HG03432 (cell line): ENCODE measurements around the gene PRIMPOL.
"Not testable (repeated sequence)": the region's sequence is repeated elsewhere in the genome, so short reads cannot be mapped to it uniquely, and the experiment has no call there.

Experiments
- ATAC-seq: cut with Tn5 transposase; IDR thresholded peaks from one replicate; pipeline ENCODE4 v1.9.1; 2021; ENCODE audit warnings: mild to moderate bottlenecking, moderate library complexity; ENCODE audit not compliant: unreplicated experiment

PRIMPOL gene

GRCh38 chr4:184636144-184636543 lies 13.4 kb upstream of the PRIMPOL start:
- ATAC-seq = no peak

- no peak for ATAC-seq
Measured at GRCh38 chr4:184636897-184637296, 12.6 kb upstream of the PRIMPOL start.

- ATAC-seq = peak; percentile 65
Measured at GRCh38 chr4:184641022-184641421, 8.5 kb upstream of the PRIMPOL start.

GRCh38 chr4:184641451-184641850 lies 8.1 kb upstream of the PRIMPOL start:
- no peak for ATAC-seq

- ATAC-seq = no peak
Measured at GRCh38 chr4:184643731-184644130, 5.8 kb upstream of the PRIMPOL start.

- no peak for ATAC-seq
Measured at GRCh38 chr4:184644553-184645307, 4.8 kb upstream of the PRIMPOL start.

GRCh38 chr4:184645904-184646610 lies 3.5 kb upstream of the PRIMPOL start:
- ATAC-seq = no peak

GRCh38 chr4:184647266-184648053 lies 2.1 kb upstream of the PRIMPOL start:
- no peak for ATAC-seq

- ATAC-seq = no peak
Measured at GRCh38 chr4:184648054-184648312, 1.6 kb upstream of the PRIMPOL start.

- peak; percentile 37 for ATAC-seq
Measured at GRCh38 chr4:184648313-184649025, 1.1 kb upstream of the PRIMPOL start.

GRCh38 chr4:184649971-184650855 lies 675 bp downstream of the PRIMPOL start:
- ATAC-seq = peak; percentile 7

- no peak for ATAC-seq
Measured at GRCh38 chr4:184651899-184652298, 2.4 kb downstream of the PRIMPOL start.

- not testable (repeated sequence) for ATAC-seq
Measured at GRCh38 chr4:184652681-184653080, 3.1 kb downstream of the PRIMPOL start.

GRCh38 chr4:184653650-184654049 lies 4.1 kb downstream of the PRIMPOL start:
- ATAC-seq = no peak

GRCh38 chr4:184655889-184656869 lies 6.6 kb downstream of the PRIMPOL start:
- ATAC-seq = no peak

- no peak for ATAC-seq
Measured at GRCh38 chr4:184657144-184657543, 7.6 kb downstream of the PRIMPOL start.

- ATAC-seq = not testable (repeated sequence)
Measured at GRCh38 chr4:184657820-184658219, 8.3 kb downstream of the PRIMPOL start.

- no peak for ATAC-seq
Measured at GRCh38 chr4:184660978-184661377, 11.4 kb downstream of the PRIMPOL start.

- no peak for ATAC-seq
Measured at GRCh38 chr4:184662236-184662635, 12.7 kb downstream of the PRIMPOL start.
